PC-9 (cell line): ENCODE results near the gene GRM8. TPM values are rescaled to one million over a fixed set of nuclear protein-coding genes. Genes with fewer than 3 reads are reported as not detected.

Experiments used
- BruUV-seq: library from RNA; stranded (reverse); fragments of 400-500 nt; replicated peaks from 2 replicates; lab custom pipeline; 2021; lab: Mats Ljungman, UMichigan
- CTCF ChIA-PET: fragments of 300-600 bp; sonication (Branson Sonifier 250); formaldehyde crosslinking; loops from one replicate; lab custom pipeline; 2022; ENCODE audit warnings: antibody characterized with exemption; lab: Charles Lee
- POLR2A ChIA-PET: fragments of 300-600 bp; sonication (Branson Sonifier 250); formaldehyde crosslinking; loops from one replicate; lab custom pipeline; 2022; ENCODE audit warnings: antibody characterized with exemption; ENCODE audit not compliant: unreplicated experiment; lab: Charles Lee
- DNase-seq, 2 experiments: peaks; one replicate each; pipeline versions ENCODE4 v3.0.0 to v3.0.0-alpha.2; 2015 to 2022; ENCODE audit warnings: mixed read lengths in 1 of 2
- H2AFZ ChIP-seq: fragments of 200-600 bp; sonication (generic); 2 replicates; pipeline ENCODE4 v1.8.1; 2017; ENCODE audit warnings: antibody characterized with exemption
- H3F3A ChIP-seq: fragments of 200-600 bp; sonication (generic); 2 replicates; pipeline ENCODE4 v1.8.1; 2017; ENCODE audit warnings: antibody characterized with exemption, mild to moderate bottlenecking, low read depth; ENCODE audit not compliant: insufficient read depth
- H3K27ac ChIP-seq: fragments of 200-600 bp; sonication (generic); 2 replicates; pipeline ENCODE4 v1.6.1; 2016; ENCODE audit warnings: mixed run types
- H3K27me3 ChIP-seq: fragments of 200-600 bp; sonication (generic); 2 replicates; pipeline ENCODE4 v1.6.1; 2016; ENCODE audit warnings: low read depth, mixed run types; ENCODE audit not compliant: insufficient read depth
- H3K36me3 ChIP-seq: fragments of 200-600 bp; sonication (generic); 2 replicates; pipeline ENCODE4 v1.6.1; 2016; ENCODE audit warnings: low read depth, mixed run types
- H3K4me1 ChIP-seq: fragments of 200-600 bp; sonication (generic); replicated peaks from 2 replicates; pipeline ENCODE4 v1.6.1; 2016; ENCODE audit warnings: mixed run types; ENCODE audit not compliant: insufficient read depth
- H3K4me2 ChIP-seq: fragments of 200-600 bp; sonication (generic); 2 replicates; pipeline ENCODE4 v1.6.1; 2017; ENCODE audit warnings: mixed run types
- H3K4me3 ChIP-seq: fragments of 200-600 bp; sonication (generic); 2 replicates; pipeline ENCODE4 v1.6.1; 2016; ENCODE audit warnings: mixed run types
- H3K79me2 ChIP-seq: fragments of 200-600 bp; sonication (generic); 2 replicates; pipeline ENCODE4 v1.6.1; 2017; ENCODE audit warnings: low read depth, mixed run types
- H3K9me2 ChIP-seq: fragments of 200-600 bp; sonication (generic); 2 replicates; pipeline ENCODE4 v1.8.1; 2017; ENCODE audit warnings: mild to moderate bottlenecking; ENCODE audit not compliant: insufficient read depth
- H3K9me3 ChIP-seq: fragments of 200-600 bp; sonication (generic); 2 replicates; pipeline ENCODE4 v1.8.1; 2016; ENCODE audit warnings: low read depth; ENCODE audit not compliant: insufficient read depth
- H4K20me1 ChIP-seq: fragments of 200-600 bp; sonication (generic); 2 replicates; pipeline ENCODE4 v1.8.1; 2017; ENCODE audit not compliant: insufficient read depth
- EZH2 ChIP-seq: fragments of 200-600 bp; sonication (generic); IDR thresholded peaks from 2 replicates; pipeline ENCODE4 v1.8.0; 2017; ENCODE audit warnings: antibody characterized with exemption, low read depth
- intact Hi-C: fragments of 100-400 bp; cut with micrococcal nuclease; formaldehyde crosslinking; loops from one replicate; pipeline ENCODE4 v1.10.0; 2022; ENCODE audit not compliant: unreplicated experiment
- total RNA-seq: library from RNA; stranded (reverse); gene quantifications from 2 replicates; pipeline ENCODE4 v1.2.3, GENCODE V29; 2021
- TF ChIP-seq, protein P1 (sequence below): fragments of 200-600 bp; sonication (generic); conservative IDR thresholded peaks from 2 replicates; pipeline ENCODE4 v1.6.1; 2017; ENCODE audit warnings: mixed run types, antibody characterized with exemption, mild to moderate bottlenecking, moderate library complexity

GRM8 gene
- total RNA-seq, 1 experiment from 2014 or later: not detected

DNA sequence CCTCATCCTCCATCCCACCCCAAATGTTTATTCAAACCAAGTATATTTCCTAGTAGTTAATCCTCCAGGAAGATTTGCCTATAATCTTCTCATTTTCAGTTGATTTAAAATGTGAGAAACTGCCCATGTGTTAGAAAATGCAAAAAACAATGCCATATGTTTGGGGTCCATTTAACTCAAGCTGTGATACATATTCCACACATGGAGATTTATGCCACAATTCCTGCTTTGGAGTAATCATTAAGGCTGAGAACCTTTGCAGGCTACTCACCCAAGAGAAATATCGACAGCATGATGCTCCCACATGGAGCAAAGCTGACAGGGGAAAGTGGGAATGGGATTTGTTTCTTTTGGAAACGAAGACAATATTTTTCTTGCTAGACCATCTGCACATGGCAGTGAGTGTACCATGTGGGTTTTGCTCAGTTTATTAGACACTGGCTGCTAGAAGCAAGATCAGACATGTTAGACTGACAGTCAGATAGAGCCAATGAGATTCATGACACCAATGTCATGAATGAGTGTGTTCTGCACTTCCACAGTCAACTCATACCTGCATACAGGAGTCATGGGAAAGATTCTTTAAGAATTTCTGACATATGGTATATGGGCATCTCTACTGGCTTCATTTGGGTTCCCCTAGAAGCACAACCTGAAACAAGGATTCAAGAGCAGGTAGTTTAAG, 3.4 kb upstream of the GRM8 start:
- Histone ChIP-seq H3K9me3 (no peaks in the 10 kb centered on the region), H3K79me2 (no peaks in the 10 kb centered on the region), H3K4me3 (no peak overlapping the region), H3F3A (no peaks in the 10 kb centered on the region), H2AFZ (no peak overlapping the region), H3K9me2 (no peaks in the 10 kb centered on the region), H3K27me3 (peaks cover 36% of the 10 kb centered on the region), H3K36me3 (no peaks in the 10 kb centered on the region), H4K20me1 (no peaks in the 10 kb centered on the region), H3K4me2 (no peak overlapping the region), H3K4me1 (no peaks in the 10 kb centered on the region), H3K27ac (no peak overlapping the region)
- no peak for TF ChIP-seq EZH2
- POLR2A ChIA-PET: interaction anchor here (0.7 kb wide), 1 partner anchor 329 kb away, joined by 3 read pairs; the partner anchor contains the start of gene GCC1
- DNase-seq: no peak
- intact Hi-C loops: no loop called here
- CTCF ChIA-PET: no interaction called here
- no TSS peak for BruUV-seq

DNA sequence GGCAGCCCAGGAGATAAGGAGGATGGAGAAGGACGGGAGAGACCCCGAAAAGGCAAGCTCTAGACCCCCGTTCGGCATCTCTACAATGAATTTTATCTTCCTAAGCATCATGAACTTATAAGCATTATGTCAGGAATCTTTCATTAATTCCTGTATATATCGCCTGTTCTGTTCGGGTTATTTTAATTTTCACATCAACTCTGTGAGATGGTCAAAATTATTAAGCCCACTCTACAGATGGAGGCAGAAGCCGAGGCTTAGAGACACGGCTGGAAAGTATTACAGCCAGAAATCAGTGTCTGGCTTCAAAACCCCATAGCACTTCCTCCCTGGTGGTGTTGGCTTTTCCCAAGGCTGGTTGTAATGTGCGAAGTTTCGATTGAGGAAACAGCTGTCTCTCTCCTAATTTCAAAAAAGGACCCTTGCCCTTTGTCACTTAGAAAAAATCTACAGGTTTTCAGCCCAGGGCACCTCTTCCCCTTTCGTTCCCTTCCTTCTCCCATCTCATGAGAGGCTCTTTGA, 1.5 kb upstream of the GRM8 start:
- Histone ChIP-seq H3K9me3 (no peaks in the 10 kb centered on the region), H3K27ac (no peak overlapping the region), H3K4me3 (peak overlapping the region; percentile 84; the same call in 1 of the 2 replicates), H2AFZ (peak overlapping the region; percentile 82; the same call in 1 of the 2 replicates), H3K9me2 (no peaks in the 10 kb centered on the region), H3K36me3 (no peaks in the 10 kb centered on the region), H4K20me1 (no peaks in the 10 kb centered on the region), H3K79me2 (no peaks in the 10 kb centered on the region), H3K4me1 (no peaks in the 10 kb centered on the region), H3K4me2 (peak overlapping the region; percentile 97; the same call in 1 of the 2 replicates), H3K27me3 (peaks cover 23% of the 10 kb centered on the region), H3F3A (no peaks in the 10 kb centered on the region)
- ChIA-PET POLR2A (no interaction called here), CTCF (no interaction called here)
- no peak for DNase-seq
- intact Hi-C loops: no loop called here
- no TSS peak for BruUV-seq
- TF ChIP-seq, protein P1, sequence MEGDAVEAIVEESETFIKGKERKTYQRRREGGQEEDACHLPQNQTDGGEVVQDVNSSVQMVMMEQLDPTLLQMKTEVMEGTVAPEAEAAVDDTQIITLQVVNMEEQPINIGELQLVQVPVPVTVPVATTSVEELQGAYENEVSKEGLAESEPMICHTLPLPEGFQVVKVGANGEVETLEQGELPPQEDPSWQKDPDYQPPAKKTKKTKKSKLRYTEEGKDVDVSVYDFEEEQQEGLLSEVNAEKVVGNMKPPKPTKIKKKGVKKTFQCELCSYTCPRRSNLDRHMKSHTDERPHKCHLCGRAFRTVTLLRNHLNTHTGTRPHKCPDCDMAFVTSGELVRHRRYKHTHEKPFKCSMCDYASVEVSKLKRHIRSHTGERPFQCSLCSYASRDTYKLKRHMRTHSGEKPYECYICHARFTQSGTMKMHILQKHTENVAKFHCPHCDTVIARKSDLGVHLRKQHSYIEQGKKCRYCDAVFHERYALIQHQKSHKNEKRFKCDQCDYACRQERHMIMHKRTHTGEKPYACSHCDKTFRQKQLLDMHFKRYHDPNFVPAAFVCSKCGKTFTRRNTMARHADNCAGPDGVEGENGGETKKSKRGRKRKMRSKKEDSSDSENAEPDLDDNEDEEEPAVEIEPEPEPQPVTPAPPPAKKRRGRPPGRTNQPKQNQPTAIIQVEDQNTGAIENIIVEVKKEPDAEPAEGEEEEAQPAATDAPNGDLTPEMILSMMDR: peak; percentile 8; the same call in 1 of the 2 replicates
- TF ChIP-seq EZH2: no peak

DNA sequence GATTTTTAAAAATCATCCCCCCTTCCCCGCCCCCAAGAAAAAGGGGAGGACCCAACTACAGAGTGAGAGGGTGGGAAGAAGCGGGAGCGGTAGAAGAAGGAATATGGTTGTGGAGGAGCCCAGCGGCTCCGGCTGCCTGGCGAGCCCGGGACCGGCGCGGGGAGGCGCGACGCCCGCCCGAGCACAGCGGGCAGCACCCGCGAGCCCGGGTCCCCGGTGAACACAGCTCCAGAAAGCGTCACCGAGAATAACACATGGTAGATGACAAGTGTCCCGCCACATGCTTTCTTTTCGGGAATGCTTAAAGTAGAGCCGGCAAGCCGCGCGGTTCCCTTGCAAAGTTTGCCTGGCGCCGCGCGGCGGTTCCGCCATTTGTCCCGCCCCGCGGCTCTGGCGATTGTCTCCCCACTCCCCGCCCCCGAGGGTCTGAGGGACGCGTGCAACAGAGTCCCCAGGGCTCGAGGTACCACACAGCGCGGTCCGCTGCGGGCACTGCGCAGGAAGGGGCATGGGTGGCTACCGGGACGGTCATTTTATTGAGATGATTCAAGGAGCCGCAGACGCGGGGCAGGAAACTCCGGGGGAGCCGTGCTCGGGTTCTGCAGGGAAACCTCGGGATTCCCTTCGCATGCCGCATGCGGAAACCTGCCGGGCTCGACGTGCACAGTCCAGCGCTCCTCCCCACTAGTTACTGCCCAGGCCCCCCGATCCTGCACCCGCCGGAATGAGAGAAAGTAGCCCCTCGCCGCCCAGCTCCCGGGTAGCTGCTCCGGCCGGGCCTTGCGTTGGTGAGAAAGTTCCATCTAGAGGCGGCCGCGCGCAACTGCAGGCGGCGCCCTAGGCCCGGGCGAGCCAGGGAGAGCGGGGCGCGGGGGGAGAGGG, 781 bp upstream of the GRM8 start:
- Histone ChIP-seq H3K9me2 (no peaks in the 10 kb centered on the region), H3K27ac (no peak overlapping the region), H4K20me1 (no peaks in the 10 kb centered on the region), H3K36me3 (no peaks in the 10 kb centered on the region), H3F3A (no peaks in the 10 kb centered on the region), H3K27me3 (peaks cover 23% of the 10 kb centered on the region), H3K4me2 (peak overlapping the region; percentile 97), H3K9me3 (no peaks in the 10 kb centered on the region), H3K79me2 (no peaks in the 10 kb centered on the region), H3K4me3 (peak overlapping the region; percentile 84), H3K4me1 (no peaks in the 10 kb centered on the region), H2AFZ (peak overlapping the region; percentile 82)
- peak in 1 of 2 experiments; percentile 60 for DNase-seq
- TF ChIP-seq EZH2: no peak
- TF ChIP-seq, protein P1: peak; percentile 93
- POLR2A ChIA-PET: no interaction called here
- CTCF ChIA-PET: no interaction called here
- intact Hi-C loops: loop anchor here (2.0 kb wide), 1 partner anchor 451 kb away; no protein-coding TSS in a partner anchor
- BruUV-seq: no TSS peak
